ENCODE data around the gene IQCB1. TPM values are rescaled to one million over a fixed set of nuclear protein-coding genes. Genes with fewer than 3 reads are reported as not detected.
"Not testable (repeated sequence)": the region's sequence is repeated elsewhere in the genome, so short reads cannot be mapped to it uniquely, and the experiment has no call there.

Gene IQCB1
- polyA plus RNA-seq, 3 donors: 6.0 to 27.7 (median 7.5) TPM

GRCh38 chr3:121781611-121782010 lies 53.2 kb downstream of the IQCB1 start:
- Mint-ChIP-seq H3K27ac (no peak overlapping the region), H3K4me3 (no peak overlapping the region), H3K9me3 (no peaks in the 10 kb centered on the region), H3K36me3 (peaks cover 73 to 90% of the 10 kb centered on the region in 2 donors), H3K4me1 (no peaks in the 10 kb centered on the region), H3K27me3 (ENCODE audit: low read depth in 3 of 3) (no peaks in the 10 kb centered on the region)
- no peak for TF ChIP-seq CTCF (IDR thresholded peaks at IDR 0.05)
- Histone ChIP-seq H3K36me3 (replicated peaks in 1 of 2; ENCODE audit: control insufficient read depth in 1 of 2, insufficient read depth in 2 of 2, low read length in 2 of 2) (peaks cover 81 to 98% of the 10 kb centered on the region in 2 donors), H3K9ac (ENCODE audit: insufficient read depth, low read length, poor library complexity, severe bottlenecking) (no peak overlapping the region), H2AFZ (ENCODE audit: insufficient read depth, low read depth, low read length, poor library complexity, severe bottlenecking) (no peak overlapping the region), H4K20me1 (ENCODE audit: insufficient read depth, low read length) (no peaks in the 10 kb centered on the region), H3K9me3 (replicated peaks in 1 of 2; ENCODE audit: control insufficient read depth in 1 of 2, insufficient read depth in 1 of 2, low read length in 2 of 2) (no peaks in the 10 kb centered on the region), H3K79me2 (ENCODE audit: insufficient read depth, low read length) (no peaks in the 10 kb centered on the region), H3K4me1 (ENCODE audit: control insufficient read depth in 1 of 2, insufficient read depth in 2 of 2, low read length in 2 of 2) (no peaks in the 10 kb centered on the region), H3K4me3 (replicated peaks in 1 of 3; ENCODE audit: low read depth in 2 of 3, low read length in 3 of 3) (no peak overlapping the region), H3K27ac (ENCODE audit: low read depth in 1 of 2, low read length in 2 of 2) (no peak overlapping the region), H3K4me2 (replicated peaks; ENCODE audit: extremely low read depth, low read length, poor library complexity, severe bottlenecking) (no peak overlapping the region), H3K27me3 (ENCODE audit: control insufficient read depth in 2 of 2, insufficient read depth in 2 of 2, low read length in 2 of 2) (no peaks in the 10 kb centered on the region)
- WGBS (ENCODE audit: insufficient coverage): no CpG with 5 or more reads among the region's 7 CpGs
- DNase-seq: no peak
- intact Hi-C loops (cut with micrococcal nuclease): no loop called here

- H3K4me3 ChIP-seq (replicated peaks in 1 of 3; ENCODE audit: low read depth in 2 of 3, low read length in 3 of 3); H3K27me3 Mint-ChIP-seq (ENCODE audit: low read depth in 3 of 3); H3K9me3 ChIP-seq (replicated peaks in 1 of 2; ENCODE audit: control insufficient read depth in 1 of 2, insufficient read depth in 1 of 2, low read length in 2 of 2); H3K9ac ChIP-seq (ENCODE audit: insufficient read depth, low read length, poor library complexity, severe bottlenecking); H3K4me1 ChIP-seq (ENCODE audit: control insufficient read depth in 1 of 2, insufficient read depth in 2 of 2, low read length in 2 of 2); H3K4me2 ChIP-seq (replicated peaks; ENCODE audit: extremely low read depth, low read length, poor library complexity, severe bottlenecking); H3K4me1 Mint-ChIP-seq; H3K27ac Mint-ChIP-seq; intact Hi-C loops (cut with micrococcal nuclease); DNase-seq; H3K79me2 ChIP-seq (ENCODE audit: insufficient read depth, low read length); H3K9me3 Mint-ChIP-seq; H4K20me1 ChIP-seq (ENCODE audit: insufficient read depth, low read length); H2AFZ ChIP-seq (ENCODE audit: insufficient read depth, low read depth, low read length, poor library complexity, severe bottlenecking); H3K27me3 ChIP-seq (ENCODE audit: control insufficient read depth in 2 of 2, insufficient read depth in 2 of 2, low read length in 2 of 2); H3K27ac ChIP-seq (ENCODE audit: low read depth in 1 of 2, low read length in 2 of 2); H3K4me3 Mint-ChIP-seq: not testable (repeated sequence)
- peaks cover 81 to 96% of the 10 kb centered on the region in 2 donors for H3K36me3 ChIP-seq (replicated peaks in 1 of 2; ENCODE audit: control insufficient read depth in 1 of 2, insufficient read depth in 2 of 2, low read length in 2 of 2)
- WGBS (ENCODE audit: insufficient coverage): no CpG with 5 or more reads among the region's 4 CpGs
- H3K36me3 Mint-ChIP-seq: peaks cover 80 to 92% of the 10 kb centered on the region in 2 donors
Measured at GRCh38 chr3:121775095-121775494, 59.8 kb downstream of the IQCB1 start.
